Osteoblast (primary cell): Measurements from ENCODE around the gene FBXL17. TPM values are rescaled to one million over a fixed set of nuclear protein-coding genes. Genes with fewer than 3 reads are reported as not detected.
A peak's percentile ranks its signal among the peaks of the same experiment; 100 is the strongest.

Experiments used
- DNase-seq: peaks from one replicate; pipeline ENCODE4 v3.0.0; 2011; ENCODE audit warnings: low spot score, mixed read lengths; ENCODE audit not compliant: insufficient read length; ENCODE audit errors: missing footprints
- H2AFZ ChIP-seq: 2 replicates; pipeline ENCODE4 v1.6.0; 2011; ENCODE audit warnings: mild to moderate bottlenecking, low read length
- H3K27ac ChIP-seq: 2 replicates; pipeline ENCODE4 v1.5.1; 2011; ENCODE audit warnings: mild to moderate bottlenecking, low read depth, low read length, moderate library complexity
- H3K27me3 ChIP-seq: 2 replicates; pipeline ENCODE4 v1.6.0; 2012; ENCODE audit warnings: mild to moderate bottlenecking, control low read depth, inconsistent platforms, low read length, moderate library complexity; ENCODE audit not compliant: insufficient read depth
- H3K36me3 ChIP-seq: 2 replicates; pipeline ENCODE4 v1.5.1; 2011; ENCODE audit warnings: mild to moderate bottlenecking, low read length, control low read depth, moderate library complexity; ENCODE audit not compliant: insufficient read depth
- H3K4me1 ChIP-seq: 2 replicates; pipeline ENCODE4 v1.5.1; 2011; ENCODE audit warnings: mild to moderate bottlenecking, low read length, control low read depth, moderate library complexity; ENCODE audit not compliant: insufficient read depth
- H3K4me2 ChIP-seq: 2 replicates; pipeline ENCODE4 v1.6.0; 2011; ENCODE audit warnings: mild to moderate bottlenecking, low read length; ENCODE audit not compliant: insufficient read depth
- H3K4me3 ChIP-seq: fragments of 200-600 bp; sonication (generic); 3 replicates; pipeline ENCODE4 v1.5.1; 2012; ENCODE audit warnings: mild to moderate bottlenecking, low read length, inconsistent platforms; ENCODE audit not compliant: insufficient read depth
- H3K79me2 ChIP-seq: 2 replicates; pipeline ENCODE4 v1.6.0; 2012; ENCODE audit warnings: mild to moderate bottlenecking, low read length, control low read depth, inconsistent platforms; ENCODE audit not compliant: insufficient read depth
- H3K9me3 ChIP-seq: 2 replicates; pipeline ENCODE4 v1.5.1; 2011; ENCODE audit warnings: low read depth, low read length, control low read depth
- H4K20me1 ChIP-seq: 2 replicates; pipeline ENCODE4 v1.6.0; 2012; ENCODE audit warnings: mild to moderate bottlenecking, low read length, control low read depth; ENCODE audit not compliant: insufficient read depth
- CTCF ChIP-seq: IDR thresholded peaks from 2 replicates; pipeline ENCODE4 v1.5.1; 2011; ENCODE audit warnings: mild to moderate bottlenecking, low read depth, low read length, moderate library complexity; ENCODE audit errors: extremely low read depth
- total RNA-seq: library from RNA; depleted of rRNA; stranded (reverse); fragments of >200 nt; gene quantifications from 2 replicates; pipeline ENCODE4 v1.2.3, GENCODE V29; 2012

Gene FBXL17
- total RNA-seq, 1 donor: 19.5 TPM

- Histone ChIP-seq H3K27me3 (no peaks in the 10 kb centered on the region), H3K79me2 (no peaks in the 10 kb centered on the region), H3K27ac (no peak overlapping the region), H3K36me3 (no peaks in the 10 kb centered on the region), H3K4me1 (peaks cover 10% of the 10 kb centered on the region), H3K4me3 (no peak overlapping the region), H3K9me3 (no peaks in the 10 kb centered on the region), H2AFZ (no peak overlapping the region), H3K4me2 (no peak overlapping the region), H4K20me1 (no peaks in the 10 kb centered on the region)
- peak; percentile 31 for DNase-seq
- no peak for TF ChIP-seq CTCF
These were observed 4.6 kb upstream of the FBXL17 start for GRCh38 chr5:108386345-108387061.

- H3K9me3 ChIP-seq: no peaks in the 10 kb centered on the region
- DNase-seq: peak; percentile 41
- H4K20me1 ChIP-seq: peaks cover 3% of the 10 kb centered on the region
- no peak for TF ChIP-seq CTCF
- H3K4me1 ChIP-seq: peaks cover 16% of the 10 kb centered on the region
- H3K27me3 ChIP-seq: no peaks in the 10 kb centered on the region
- peaks cover 9% of the 10 kb centered on the region for H3K79me2 ChIP-seq
- H3K4me2 ChIP-seq: no peak overlapping the region
- no peaks in the 10 kb centered on the region for H3K36me3 ChIP-seq
- H3K4me3 ChIP-seq: no peak overlapping the region
- H3K27ac ChIP-seq: no peak overlapping the region
- H2AFZ ChIP-seq: no peak overlapping the region
These were observed 2.8 kb upstream of the FBXL17 start for GRCh38 chr5:108384741-108385140.

- peak overlapping the region; percentile 86 for H3K4me3 ChIP-seq
- no peaks in the 10 kb centered on the region for H3K36me3 ChIP-seq
- H4K20me1 ChIP-seq: peaks cover 15% of the 10 kb centered on the region
- DNase-seq: peak; percentile 42
- peaks cover 26% of the 10 kb centered on the region for H3K79me2 ChIP-seq
- peak overlapping the region; percentile 88 for H3K4me2 ChIP-seq
- peak overlapping the region; percentile 78 for H2AFZ ChIP-seq
- H3K27ac ChIP-seq: peak overlapping the region; percentile 88
- no peaks in the 10 kb centered on the region for H3K27me3 ChIP-seq
- TF ChIP-seq CTCF: no peak
- H3K4me1 ChIP-seq: peaks cover 20% of the 10 kb centered on the region
- H3K9me3 ChIP-seq: no peaks in the 10 kb centered on the region
These were observed 959 bp upstream of the FBXL17 start for GRCh38 chr5:108382784-108383330.

DNA sequence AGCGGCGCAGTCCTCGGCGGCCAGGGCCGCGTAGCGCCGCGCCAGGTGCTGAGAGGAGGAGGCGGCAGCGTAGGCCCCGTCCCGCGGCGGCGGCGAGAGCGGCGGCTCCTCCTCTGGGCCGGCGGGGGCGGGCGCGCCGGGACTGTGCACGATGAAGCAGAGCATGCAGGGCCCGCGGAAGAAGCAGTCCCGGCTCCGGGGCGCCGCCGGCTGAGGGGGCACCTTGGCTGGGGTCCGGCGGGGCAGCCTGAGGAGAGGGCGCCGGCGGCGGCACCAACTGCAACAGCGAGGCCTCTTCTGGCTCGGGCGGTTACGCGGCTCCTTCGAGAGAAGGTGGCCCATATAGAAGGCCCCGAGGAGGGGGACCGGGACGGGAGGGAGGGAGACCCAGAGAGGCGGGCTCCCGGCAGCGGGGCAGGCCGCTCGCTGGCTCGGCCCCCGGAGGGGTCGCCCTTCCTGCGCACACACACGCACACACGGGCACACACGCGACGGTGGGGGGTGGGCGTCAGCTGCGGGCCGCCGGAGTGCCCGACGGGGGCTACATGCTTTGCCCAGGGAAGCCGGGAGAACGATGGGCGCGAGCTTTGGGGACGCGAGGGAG, 446 bp downstream of the FBXL17 start:
- TF ChIP-seq CTCF: no peak
- H3K4me1 ChIP-seq: peaks cover 20% of the 10 kb centered on the region
- H3K79me2 ChIP-seq: peaks cover 33% of the 10 kb centered on the region
- no peaks in the 10 kb centered on the region for H3K36me3 ChIP-seq
- DNase-seq: peak; percentile 93
- peak overlapping the region; percentile 86 for H3K4me3 ChIP-seq
- no peaks in the 10 kb centered on the region for H3K9me3 ChIP-seq
- peaks cover 15% of the 10 kb centered on the region for H4K20me1 ChIP-seq
- H3K27me3 ChIP-seq: no peaks in the 10 kb centered on the region
- peak overlapping the region; percentile 88 for H3K4me2 ChIP-seq
- H3K27ac ChIP-seq: peak overlapping the region; percentile 88
- peak overlapping the region; percentile 85 for H2AFZ ChIP-seq
